GM18505 (cell line): ENCODE measurements around the gene CBFA2T2.
"Not testable (repeated sequence)": the region's sequence is repeated elsewhere in the genome, so short reads cannot be mapped to it uniquely, and the experiment has no call there.

Experiments
- ATAC-seq: cut with Tn5 transposase; IDR thresholded peaks from one replicate; pipeline ENCODE4 v1.9.1; 2021; ENCODE audit not compliant: unreplicated experiment
- POLR2A ChIP-seq: IDR thresholded peaks from 4 replicates; pipeline ENCODE4 v1.6.1; 2011; ENCODE audit warnings: borderline replicate concordance; ENCODE audit not compliant: insufficient read depth, insufficient read length; ENCODE audit errors: extremely low read depth

Gene CBFA2T2

GRCh38 chr20:33555755-33556154 is 65.9 kb downstream of the CBFA2T2 start:
- TF ChIP-seq POLR2A = no peak
- ATAC-seq = no peak

- no peak for ATAC-seq
- TF ChIP-seq POLR2A = no peak
Measured at GRCh38 chr20:33556246-33556645, 66.3 kb downstream of the CBFA2T2 start.

- no peak for ATAC-seq
- TF ChIP-seq POLR2A = no peak
Measured at GRCh38 chr20:33558348-33559144, 68.7 kb downstream of the CBFA2T2 start.

DNA sequence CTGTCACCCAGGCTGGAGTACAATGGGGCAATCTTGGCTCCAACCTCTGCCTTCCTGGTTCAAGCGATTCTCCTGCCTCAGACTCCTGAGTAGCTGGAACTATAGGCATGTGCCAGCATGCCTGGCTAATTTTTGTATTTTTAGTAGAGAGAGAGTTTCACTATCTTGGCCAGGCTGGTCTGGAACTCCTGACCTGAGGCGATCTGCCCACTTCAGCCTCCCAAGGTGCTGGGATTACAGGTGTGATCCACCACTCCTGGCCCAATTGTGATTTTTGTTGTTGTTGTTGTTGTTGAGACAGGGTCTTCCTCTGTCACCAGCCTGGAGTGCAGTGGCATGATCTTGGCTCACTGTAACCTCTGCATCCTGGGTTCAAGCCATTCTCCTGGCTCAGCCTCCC is 69.3 kb downstream of the CBFA2T2 start:
- TF ChIP-seq POLR2A = no peak
- ATAC-seq = no peak

DNA sequence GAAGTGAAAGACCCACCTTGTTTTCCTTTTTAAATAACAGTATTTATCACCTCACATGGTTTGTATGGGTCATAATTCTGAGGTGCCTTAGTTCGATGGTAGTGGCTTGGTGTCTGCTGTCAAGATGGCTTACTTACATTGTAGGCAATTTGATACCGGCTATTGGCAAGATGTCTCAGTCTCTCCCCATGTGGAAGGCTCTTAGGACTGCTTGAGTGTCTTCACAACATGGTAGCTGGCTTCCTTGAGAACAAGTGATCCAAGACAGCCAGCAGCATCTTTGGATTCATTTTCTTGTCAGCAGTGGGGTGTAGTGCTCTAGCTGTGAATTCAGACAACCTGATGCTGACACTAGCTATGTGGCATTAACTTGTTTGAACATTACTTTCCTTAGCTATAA is 70.1 kb downstream of the CBFA2T2 start:
- TF ChIP-seq POLR2A = no peak

DNA sequence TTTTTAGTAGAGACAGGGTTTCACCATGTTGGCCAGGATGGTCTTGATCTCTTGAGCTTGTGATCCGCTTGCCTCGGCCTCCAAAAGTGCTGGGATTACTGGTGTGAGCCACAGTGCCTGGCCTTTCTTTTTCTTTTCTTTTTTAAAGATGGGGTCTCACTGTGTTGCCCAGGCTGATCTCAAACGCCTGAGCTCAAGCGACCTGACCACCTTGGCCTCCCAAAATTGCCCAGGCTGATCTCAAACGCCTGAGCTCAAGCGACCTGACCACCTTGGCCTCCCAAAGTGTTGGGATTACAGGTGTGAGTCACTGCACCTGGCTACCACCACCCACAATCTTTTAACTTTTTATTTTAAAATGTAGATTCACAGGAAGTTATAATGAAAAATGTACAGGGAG is 71.2 kb downstream of the CBFA2T2 start:
- not testable (repeated sequence) for ATAC-seq

More for the DNA sequence above, 70.1 kb downstream of the CBFA2T2 start:
- no peak for ATAC-seq

GRCh38 chr20:33561692-33562601 is 72.1 kb downstream of the CBFA2T2 start:
- TF ChIP-seq POLR2A = no peak
- ATAC-seq = no peak

DNA sequence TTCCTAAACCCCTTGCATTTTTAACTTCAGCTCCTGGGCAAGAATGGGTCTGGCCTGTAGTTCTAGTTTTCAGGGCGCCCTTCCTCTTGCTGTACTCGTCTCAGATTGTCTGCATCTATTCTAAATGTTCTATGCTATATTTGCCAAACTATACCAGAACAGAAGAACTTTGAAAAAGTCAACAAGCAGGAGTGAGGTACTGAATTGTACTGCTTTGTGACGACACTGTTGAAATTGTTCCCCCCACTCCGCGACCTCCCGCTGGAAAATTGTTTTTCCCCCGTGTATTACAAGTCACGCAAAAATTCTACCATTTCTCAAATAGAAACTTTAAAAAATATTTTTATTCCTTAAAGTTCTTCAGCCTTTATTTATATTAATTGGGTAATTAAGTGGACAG is 73.9 kb downstream of the CBFA2T2 start:
- no peak for ATAC-seq
- TF ChIP-seq POLR2A = no peak

GRCh38 chr20:33566781-33567603 is 77.1 kb downstream of the CBFA2T2 start:
- no peak for ATAC-seq
- TF ChIP-seq POLR2A = no peak

GRCh38 chr20:33567949-33568348 is 78.1 kb downstream of the CBFA2T2 start:
- TF ChIP-seq POLR2A = no peak
- ATAC-seq = no peak

DNA sequence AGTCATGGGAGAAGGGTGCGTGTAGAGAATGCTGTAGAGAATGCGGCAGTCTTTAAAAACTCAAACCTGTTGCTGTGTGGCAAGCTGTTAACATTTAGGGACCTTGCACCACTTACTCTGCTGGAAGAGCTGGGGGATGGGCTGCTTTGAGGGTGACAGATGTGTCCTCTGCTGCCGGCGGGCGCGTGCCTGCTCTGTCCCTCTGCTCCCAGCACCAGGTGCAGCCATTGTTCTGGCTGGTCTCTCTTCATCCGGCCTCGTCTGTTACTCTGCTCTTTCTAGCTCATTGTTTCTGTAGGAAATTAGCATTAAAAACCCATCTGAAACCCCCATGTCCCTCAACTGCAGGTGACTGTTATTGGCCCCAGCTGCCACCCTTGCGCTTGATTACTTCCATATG is 78.5 kb downstream of the CBFA2T2 start:
- TF ChIP-seq POLR2A = no peak
- no peak for ATAC-seq

DNA sequence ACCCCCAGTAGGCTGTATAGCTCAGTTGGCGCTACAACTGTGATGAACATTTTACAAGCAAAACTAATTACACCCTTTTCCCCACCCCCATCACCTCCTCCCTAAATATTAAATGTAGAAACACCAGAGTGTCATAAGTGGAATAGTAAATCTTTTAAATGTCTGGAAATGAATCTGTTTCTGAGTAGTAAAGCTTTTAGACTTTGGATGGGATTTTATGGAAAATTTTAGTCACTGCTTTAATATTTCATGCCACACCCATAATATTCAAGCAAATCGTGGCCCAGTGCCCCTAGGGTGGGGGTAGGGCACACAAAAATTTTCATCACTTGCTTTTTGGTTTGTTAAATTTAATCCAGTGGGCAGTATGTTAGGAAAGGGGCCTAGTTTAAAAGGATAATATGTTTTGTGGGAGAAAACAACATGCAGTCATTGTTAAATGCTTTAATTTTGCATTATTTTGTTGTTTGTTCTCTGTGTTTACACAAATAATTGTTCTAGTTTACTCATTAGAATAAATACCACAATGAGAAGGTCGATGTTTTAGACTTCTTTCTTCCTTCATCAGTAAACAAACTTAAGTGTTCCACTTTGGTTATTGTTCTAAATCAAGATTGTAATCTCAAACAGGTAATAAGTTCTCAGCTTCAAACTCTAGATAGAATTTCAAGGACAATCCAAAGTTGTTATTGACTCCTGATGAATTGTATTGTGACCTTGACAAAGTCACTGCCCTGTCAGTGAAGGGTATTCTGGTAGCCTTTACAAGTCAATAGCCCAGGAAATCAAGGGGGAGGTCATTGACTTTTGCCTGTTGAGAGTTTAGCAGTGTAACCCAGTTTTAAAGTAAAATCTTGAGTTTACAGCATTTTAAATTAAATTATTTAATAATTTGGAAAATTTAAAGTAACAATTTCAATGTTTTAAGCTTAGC is 79.2 kb downstream of the CBFA2T2 start:
- TF ChIP-seq POLR2A = no peak
- no peak for ATAC-seq
